Activated T-cell treated with anti-CD3 and anti-CD28 coated beads, Interleukin-2, amount 50 U/mL, for 48 hours (primary cell): Measurements from ENCODE around the gene AFAP1L1.

Source experiments
- DNase-seq, 2 experiments: peaks; one replicate each; pipeline ENCODE4 v3.0.0-alpha.2; 2020

AFAP1L1 gene

DNA sequence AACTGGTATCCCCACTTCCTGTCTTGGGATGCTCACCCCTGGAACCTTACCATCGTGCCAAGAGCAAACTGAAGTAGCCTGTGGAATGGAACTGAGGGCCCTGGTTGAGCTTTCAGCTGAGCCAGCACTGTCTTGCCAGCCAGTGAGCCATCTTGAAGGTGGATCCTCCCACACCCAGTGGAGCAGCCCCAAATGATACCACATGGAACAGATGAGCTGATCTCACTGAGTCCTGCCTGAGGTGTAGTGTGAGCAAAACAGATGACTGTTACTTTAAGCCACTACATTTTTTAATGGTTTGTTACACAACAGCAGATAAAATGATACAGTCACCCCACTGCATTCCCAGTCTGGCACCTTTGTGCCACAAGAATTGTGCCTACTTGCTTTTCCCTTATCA is 84.0 kb downstream of the AFAP1L1 start:
- peak in 1 of 2 experiments; percentile 51 for DNase-seq

- peak; percentile 40 to 43 for DNase-seq
Observed at GRCh38 chr5:149356391-149356790, 84.7 kb downstream of the AFAP1L1 start.

GRCh38 chr5:149357370-149358293 is 86.0 kb downstream of the AFAP1L1 start, which contains the start of gene PCYOX1L:
Gene PCYOX1L, plus strand, starts transcription at chr5:149358046. Its CDS starts 23 bp downstream, at chr5:149358069.
- DNase-seq: peak; percentile 89 to 93

DNA sequence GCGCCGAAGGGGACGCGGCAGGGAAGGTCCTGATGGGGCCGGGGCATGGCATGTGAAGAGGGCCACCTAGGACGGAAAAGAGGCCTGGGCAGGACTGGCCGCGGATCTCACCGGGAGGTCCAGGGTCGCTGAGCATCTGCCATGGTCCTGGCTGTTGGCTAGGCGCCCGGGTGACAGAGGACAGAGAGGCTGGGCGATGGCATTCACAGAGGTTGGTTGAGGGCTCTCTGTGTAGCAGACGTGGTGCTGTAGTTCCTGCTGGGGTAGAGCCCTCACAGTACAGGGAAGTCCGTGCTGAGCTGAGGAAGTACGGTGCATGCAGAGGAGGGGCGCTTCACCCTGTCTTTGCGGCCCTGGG is 86.6 kb downstream of the AFAP1L1 start:
- peak; percentile 41 to 54 for DNase-seq

GRCh38 chr5:149358868-149359495 is 87.3 kb downstream of the AFAP1L1 start:
- DNase-seq: no peak

DNA sequence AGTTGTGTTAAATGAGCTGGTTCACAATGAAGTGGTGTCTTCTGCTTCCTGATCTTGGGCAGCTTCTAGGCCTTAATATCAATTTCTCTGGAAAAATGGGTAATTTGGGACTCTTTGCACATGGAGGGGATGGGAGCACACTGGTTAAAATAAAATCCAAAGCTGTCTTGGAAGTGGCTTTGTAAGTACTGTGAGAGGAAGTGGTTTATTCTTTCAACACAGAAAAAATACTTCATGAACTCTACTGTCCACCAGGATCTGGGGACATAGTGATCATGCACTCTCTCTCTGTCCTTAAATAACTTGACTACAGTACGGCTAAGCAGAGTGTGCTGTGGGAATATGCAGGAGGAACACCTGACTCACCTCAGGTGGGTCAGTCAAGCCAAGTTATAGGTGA is 88.6 kb downstream of the AFAP1L1 start:
- no peak for DNase-seq

DNA sequence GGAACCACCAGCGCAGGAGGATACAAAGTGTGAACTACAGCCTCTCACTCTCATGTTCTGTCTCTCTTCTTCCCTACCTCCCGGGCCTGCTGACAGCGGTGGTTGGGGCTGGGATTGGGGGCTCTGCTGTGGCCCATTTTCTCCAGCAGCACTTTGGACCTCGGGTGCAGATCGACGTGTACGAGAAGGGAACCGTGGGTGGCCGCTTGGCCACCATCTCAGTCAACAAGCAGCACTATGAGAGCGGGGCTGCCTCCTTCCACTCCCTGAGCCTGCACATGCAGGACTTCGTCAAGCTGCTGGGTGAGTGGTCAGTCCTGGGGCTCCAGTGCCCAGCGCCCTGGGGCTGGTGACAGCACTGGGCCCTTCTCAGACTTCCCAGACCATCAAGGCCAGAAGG is 90.9 kb downstream of the AFAP1L1 start:
- no peak for DNase-seq

DNA sequence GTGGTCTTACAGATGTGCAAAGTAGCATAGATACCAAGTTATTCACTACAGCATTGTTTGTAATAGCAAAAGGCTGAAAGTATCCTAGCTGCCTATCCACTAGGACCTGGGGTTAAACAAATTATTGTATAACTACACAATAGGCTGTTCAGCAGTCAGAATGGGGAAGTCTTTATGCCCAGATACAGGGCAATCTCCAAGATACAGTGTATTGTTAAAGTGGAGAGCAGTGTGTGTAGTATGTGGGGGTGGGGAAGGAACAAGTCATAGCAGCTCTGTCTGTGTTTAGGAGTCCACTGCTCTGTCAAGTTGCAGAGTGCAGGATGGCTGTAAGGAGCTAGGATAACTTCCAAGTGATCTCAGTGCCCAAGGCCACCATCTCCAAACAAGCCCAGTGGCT is 91.7 kb downstream of the AFAP1L1 start:
- no peak for DNase-seq

DNA sequence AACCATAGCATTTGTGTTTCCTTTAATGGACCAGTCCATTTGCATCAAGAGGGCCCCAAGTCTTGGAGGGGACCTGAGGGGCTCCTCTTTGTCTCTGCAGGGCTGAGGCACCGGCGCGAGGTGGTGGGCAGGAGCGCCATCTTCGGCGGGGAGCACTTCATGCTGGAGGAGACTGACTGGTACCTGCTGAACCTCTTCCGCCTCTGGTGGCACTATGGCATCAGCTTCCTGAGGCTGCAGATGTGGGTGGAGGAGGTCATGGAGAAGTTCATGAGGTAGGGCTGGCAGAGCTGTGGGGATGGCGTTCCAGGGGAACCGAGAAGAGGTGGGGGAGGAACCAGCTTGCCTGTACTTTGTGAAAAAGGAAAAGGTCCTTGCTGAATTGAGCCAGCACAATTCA is 92.3 kb downstream of the AFAP1L1 start:
- no peak for DNase-seq

- DNase-seq: no peak
Observed at GRCh38 chr5:149364719-149365118, 93.1 kb downstream of the AFAP1L1 start.

DNA sequence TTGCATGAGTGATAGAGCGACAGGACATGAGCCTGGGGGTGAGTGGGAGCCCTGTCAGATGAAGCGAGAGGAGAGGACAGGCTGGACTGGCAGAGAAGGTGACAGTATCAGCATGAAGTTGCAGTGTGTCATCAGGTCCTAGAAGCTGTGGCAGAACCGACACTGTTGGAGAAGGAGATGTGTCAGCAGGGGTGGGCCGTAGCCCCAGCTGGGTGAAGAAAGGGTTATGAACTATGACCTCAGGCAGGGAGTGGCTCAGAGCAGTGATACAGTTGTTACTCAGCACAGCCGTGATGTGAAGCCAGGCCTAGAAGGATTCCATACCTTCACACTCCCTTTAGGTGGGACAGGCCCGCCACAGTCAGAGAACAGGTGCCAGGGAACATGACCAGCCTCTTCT is 93.8 kb downstream of the AFAP1L1 start:
- no peak for DNase-seq

DNA sequence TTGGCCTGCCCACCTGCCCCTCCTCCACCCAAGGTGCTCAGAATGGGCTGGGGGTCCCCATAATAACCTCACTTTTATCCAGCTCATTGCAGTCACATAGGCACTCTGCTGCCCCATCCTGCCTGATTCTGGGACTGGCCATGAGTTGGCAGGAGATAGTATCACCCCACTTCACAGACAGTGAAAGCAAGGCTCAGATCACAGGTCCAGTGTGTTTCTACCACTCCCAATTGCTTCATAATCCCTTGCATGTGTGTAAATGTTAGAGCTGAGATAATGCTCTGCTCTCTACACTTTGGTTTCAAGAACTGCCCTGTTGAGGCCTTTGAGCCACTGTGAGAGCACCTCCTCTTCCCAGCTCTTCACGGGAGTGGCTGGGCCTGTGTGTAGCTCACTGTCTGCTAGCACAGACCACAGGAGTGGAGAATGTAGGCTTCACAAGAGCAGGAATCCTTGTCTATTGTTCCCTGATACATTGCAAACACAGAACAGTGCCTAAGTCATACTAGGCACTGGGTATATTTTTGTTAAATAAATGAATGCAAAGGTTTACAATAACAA is 94.6 kb downstream of the AFAP1L1 start:
- no peak for DNase-seq

- DNase-seq: peak; percentile 65 to 68
Observed at GRCh38 chr5:149367249-149367971, 95.8 kb downstream of the AFAP1L1 start.

GRCh38 chr5:149367972-149368645 is 96.5 kb downstream of the AFAP1L1 start:
- DNase-seq: no peak

DNA sequence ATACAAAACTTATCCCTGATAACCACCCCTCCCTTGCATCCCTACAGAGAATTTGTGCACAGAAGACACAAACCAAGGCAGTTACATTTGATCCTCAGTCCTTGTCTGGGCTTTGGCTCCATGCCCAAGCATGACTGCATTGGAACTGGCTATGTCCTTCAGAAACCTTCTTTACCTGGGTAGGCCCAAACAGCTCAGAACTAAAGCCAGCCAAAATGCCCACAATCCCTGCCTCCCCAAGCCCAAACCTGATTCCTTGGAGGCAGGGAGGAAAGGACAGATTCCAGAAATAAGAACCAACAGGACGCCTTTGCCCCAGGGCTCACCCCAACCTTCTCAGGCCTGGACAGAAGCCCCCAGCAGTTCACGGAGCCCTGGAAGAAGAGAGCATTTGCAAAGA is 99.2 kb downstream of the AFAP1L1 start:
- no peak for DNase-seq

DNA sequence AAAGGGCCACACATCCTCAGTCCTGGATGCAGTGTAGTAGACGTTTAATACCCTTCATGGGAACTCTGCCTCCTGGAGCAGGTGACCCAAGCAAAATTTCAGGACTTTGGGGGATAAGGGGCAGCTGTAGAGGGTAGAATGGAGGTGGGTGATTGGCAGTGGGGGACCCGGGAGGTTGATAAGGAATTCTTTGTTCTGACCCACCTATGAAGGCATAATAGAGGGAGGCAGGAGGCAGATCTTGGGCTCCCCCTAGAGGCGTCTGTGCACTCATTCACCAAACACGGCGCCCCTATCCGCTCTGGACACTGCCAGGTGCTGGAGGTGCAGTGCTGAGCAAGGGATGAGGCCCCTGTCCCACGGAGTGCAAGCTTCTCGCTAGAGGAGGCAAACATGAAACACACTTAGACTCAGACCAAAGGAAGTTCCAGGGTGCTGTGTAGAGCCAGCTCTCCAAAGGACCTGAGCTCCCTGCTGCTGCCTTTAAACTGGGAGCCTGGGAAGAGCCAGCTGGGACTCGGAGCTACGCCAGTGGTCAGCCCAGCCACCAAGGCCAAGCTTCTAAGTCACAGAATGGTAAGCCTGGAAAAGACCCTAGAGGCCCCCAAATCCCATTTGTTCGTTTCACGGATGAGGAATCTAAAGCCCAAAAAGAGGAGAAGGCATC is 99.8 kb downstream of the AFAP1L1 start:
- DNase-seq: peak; percentile 75 to 78

DNA sequence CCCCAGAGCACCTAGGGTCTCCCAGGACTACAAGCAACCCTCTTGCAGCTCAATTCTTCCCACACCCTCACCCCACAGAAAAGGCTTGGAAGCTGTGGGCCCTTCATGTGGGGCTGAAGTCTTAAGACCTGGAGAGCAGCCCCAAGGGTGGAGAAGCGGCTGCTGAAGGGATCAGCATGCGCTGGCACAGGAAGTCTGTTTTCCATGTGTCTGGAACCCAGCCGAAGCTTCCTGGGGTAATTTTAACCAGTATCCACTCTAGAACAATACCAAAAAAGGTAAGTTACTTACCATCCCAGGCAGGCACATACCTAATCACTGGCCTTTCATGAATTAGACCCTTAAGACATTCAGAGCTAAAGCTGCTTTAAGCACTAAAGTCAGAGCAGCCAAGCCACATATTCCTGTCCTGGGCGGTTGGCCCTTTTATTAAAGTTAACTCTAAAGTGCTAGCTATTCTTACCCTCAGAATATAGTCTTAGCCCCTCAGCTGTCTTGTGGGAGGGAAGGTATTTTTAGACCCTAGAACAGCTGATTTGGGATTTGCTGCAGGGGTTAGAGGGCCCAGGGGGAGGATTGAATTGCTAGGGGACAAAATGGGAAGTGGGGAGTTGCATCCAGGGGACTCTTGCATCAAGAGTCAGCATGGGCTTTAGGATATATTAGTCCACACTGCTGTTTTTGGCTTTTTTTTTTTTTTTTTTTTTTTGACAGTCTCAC is 100.6 kb downstream of the AFAP1L1 start:
- DNase-seq: no peak

GRCh38 chr5:149372932-149373331 is 101.3 kb downstream of the AFAP1L1 start:
- DNase-seq: no peak

DNA sequence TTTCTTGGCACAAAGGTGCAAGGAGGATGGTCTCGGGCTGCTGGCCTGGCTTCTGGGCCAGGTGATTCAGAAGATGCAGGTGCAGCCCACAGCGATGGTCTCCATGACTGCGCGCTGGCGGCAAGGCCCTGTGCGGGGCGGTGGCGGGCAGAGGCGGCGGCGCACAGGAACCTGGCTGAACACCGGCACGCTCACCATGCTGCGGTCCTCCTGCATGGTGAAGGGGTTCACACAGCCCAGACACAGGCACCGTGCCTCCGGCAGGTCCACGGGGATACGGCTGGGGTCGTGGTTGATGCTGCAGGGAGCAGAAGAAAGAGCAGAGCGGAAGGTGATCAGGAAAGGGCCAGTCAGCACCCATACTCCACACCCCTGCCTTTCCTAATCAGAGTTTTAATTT is 102.6 kb downstream of the AFAP1L1 start:
- no peak for DNase-seq

DNA sequence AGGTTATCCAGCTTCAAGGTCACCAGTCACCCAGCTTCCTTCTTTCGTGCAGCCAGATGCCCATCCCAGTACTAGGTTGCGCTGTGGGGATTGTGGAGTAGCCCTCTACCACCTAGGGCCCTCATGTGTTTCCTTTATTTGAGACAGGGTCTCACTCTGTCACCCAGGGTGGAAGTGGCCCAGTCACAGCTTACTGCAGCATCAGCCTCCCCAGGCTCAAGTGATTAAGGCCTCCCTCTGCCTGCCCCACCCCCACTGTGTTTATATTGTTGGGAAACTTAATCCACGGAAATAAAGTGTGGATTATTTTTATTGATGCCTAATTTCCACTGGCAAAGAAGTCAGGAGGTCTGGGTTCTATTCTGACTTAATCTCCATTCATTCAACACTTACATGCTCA is 103.1 kb downstream of the AFAP1L1 start:
- no peak for DNase-seq

DNA sequence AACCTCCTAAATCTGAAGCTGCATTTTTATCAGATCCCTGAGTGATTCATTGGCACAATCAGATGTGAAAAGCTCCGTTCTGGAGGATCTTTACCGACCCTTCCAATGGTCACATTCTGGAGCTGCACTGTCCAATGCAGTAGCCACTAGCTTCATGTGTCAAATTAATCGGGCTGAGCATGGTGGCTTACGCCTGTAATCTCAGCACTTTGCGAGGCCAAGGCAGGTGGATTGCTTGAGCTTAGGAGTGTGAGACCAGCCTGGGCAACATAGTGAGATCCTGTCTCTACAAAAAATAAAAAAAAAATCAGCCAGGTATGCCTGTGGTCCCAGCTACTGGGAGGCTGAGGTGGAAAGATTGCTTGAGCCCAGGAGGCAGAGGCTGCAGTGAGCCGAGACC is 103.8 kb downstream of the AFAP1L1 start:
- no peak for DNase-seq
